Astrocyte of the spinal cord (primary cell): ENCODE measurements around the gene MTREX.

ENCODE experiments used
- DNase-seq: peaks from one replicate; pipeline ENCODE4 v3.0.0; 2011; ENCODE audit warnings: low read depth, low spot score
- H3K4me3 ChIP-seq: 2 replicates; pipeline ENCODE4 v1.5.1; 2011; ENCODE audit warnings: low read depth, mild to moderate bottlenecking, low read length, moderate library complexity
- CTCF ChIP-seq: IDR thresholded peaks from 2 replicates; pipeline ENCODE4 v1.5.1; 2012; ENCODE audit warnings: low read depth, mild to moderate bottlenecking, low read length, inconsistent platforms
- in situ Hi-C: cut with HindIII; loops from 2 replicates; pipeline ENCODE4 v1.10.0; 2017; ENCODE audit warnings: low sequenced_read_pairs

Gene MTREX

DNA sequence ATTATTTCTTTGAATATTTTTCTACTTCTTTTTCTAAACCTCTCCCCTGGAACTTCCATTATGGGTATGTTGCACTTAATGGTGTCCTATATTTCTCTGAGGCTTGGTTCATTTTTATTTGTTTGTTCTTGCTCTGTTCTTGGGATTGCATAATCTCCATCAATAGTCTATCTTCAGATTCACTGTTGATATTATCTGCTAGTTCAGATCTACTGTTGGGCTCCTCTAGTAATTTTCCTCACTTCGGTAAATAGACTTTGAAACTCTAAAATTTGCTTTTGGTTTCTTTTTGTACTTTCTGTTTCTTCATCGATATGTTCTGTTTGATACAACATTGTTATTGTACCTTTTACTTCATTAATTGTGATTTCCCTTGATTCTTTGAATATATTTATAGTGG, 76.3 kb downstream of the MTREX start:
- no peak for TF ChIP-seq CTCF
- in situ Hi-C loops: no loop called here
- no peak for DNase-seq
- H3K4me3 ChIP-seq: no peak overlapping the region

DNA sequence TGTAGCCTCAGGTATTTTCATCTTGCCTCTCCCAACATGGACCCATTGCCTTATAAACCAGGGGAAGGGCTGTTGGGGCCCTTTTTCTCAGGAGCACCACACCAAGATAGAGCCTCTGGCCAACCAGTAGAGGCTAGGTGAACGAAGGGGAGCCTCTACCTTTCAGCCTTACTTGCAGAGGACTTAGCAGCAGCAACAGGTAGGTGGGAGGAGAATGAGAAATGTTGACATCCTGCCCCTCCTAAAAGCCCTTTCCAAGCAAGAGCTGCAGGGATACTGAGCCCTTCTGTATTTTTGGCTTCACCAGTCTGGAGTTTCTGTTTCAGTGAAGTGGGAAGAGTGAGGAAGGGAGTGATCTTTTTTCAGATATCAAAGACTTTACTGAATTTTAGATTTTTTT, 77.4 kb downstream of the MTREX start:
- no peak for DNase-seq
- in situ Hi-C loops: no loop called here
- TF ChIP-seq CTCF: no peak
- H3K4me3 ChIP-seq: no peak overlapping the region

DNA sequence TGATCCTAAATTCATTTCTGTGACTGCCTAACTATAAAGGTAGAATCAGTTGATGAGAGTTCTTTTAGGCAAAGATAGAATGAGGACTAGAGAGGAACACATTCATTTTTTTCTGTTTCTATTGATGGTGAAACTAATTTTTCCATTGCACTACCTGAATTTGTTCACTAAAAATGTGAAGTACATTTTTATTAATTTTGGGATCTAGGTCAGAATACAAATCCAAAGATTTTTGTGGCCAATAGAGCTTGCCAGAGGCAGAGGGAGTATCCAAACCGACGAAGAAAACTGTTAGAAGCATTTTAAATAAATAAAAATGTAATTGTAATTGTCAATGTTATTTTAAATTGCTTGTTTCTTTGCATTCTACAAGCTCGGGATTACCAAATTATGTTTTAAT, 78.1 kb downstream of the MTREX start:
- TF ChIP-seq CTCF: no peak
- no peak overlapping the region for H3K4me3 ChIP-seq
- in situ Hi-C loops: no loop called here
- no peak for DNase-seq

DNA sequence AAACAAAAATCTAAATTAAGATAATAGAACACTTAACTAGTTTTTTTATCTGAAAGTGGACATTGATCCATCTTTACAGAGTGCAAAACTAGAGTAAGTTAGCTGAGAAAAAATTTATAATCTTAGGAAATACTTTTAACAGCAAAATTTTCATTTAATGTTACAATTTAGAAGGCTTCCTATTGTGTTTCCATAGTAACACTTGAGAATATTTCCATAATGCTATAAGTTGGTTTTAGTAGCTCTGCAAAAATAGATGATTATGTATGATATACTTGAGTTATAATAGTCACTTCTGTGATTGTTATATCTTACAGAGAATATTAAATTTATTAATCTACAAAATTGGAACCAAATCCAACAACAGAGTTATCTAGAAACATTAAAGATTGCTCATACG, 78.6 kb downstream of the MTREX start:
- H3K4me3 ChIP-seq: no peak overlapping the region
- TF ChIP-seq CTCF: no peak
- DNase-seq: no peak
- in situ Hi-C loops: no loop called here

GRCh38 chr5:55387865-55388264, 80.1 kb downstream of the MTREX start:
- TF ChIP-seq CTCF: no peak
- in situ Hi-C loops: no loop called here
- no peak overlapping the region for H3K4me3 ChIP-seq
- no peak for DNase-seq

- DNase-seq: no peak
- no peak for TF ChIP-seq CTCF
- in situ Hi-C loops: no loop called here
- no peak overlapping the region for H3K4me3 ChIP-seq
These were observed 83.9 kb downstream of the MTREX start for GRCh38 chr5:55391707-55392106.

GRCh38 chr5:55392669-55393068, 84.9 kb downstream of the MTREX start:
- no peak for DNase-seq
- no peak for TF ChIP-seq CTCF
- in situ Hi-C loops: no loop called here
- no peak overlapping the region for H3K4me3 ChIP-seq
